Natural killer cell treated with Interleukin-12 subunit alpha and Interleukin-12 subunit beta and Interleukin-15 and Interleukin-18, amount 100 ng/mL, for 72 hours (primary cell): Measurements from ENCODE around the gene CCL1. TPM values are rescaled to one million over a fixed set of nuclear protein-coding genes. Genes with fewer than 3 reads are reported as not detected.

Experiments used
- ATAC-seq, 2 donors: fragments of 150-1000 bp; cut with Tn5 transposase in 1 of 2; sonication (Bioruptor Pico), chemical (Tn5 transposase) in 1 of 2; 2 replicates each; pipeline ENCODE4 v1.10.0; 2021
- DNase-seq: peaks from one replicate; pipeline ENCODE4 v3.0.0; 2022; ENCODE audit warnings: low spot score
- H3K27ac Mint-ChIP-seq, 2 donors: 1 replicate in 1 of 2; 2 replicates in 1 of 2; pipeline ENCODE4 v1.8.0; 2022; ENCODE audit warnings: mixed read lengths in 2 of 2, mild to moderate bottlenecking in 1 of 2, moderate library complexity in 1 of 2
- H3K27me3 Mint-ChIP-seq, 2 donors: 1 replicate in 1 of 2; 2 replicates in 1 of 2; pipeline ENCODE4 v1.8.0; 2022; ENCODE audit warnings: mixed read lengths in 2 of 2
- H3K36me3 Mint-ChIP-seq: one replicate; pipeline ENCODE4 v1.8.0; 2022; ENCODE audit warnings: mixed read lengths
- H3K4me1 Mint-ChIP-seq, 2 donors: 1 replicate in 1 of 2; 2 replicates in 1 of 2; pipeline ENCODE4 v1.8.0; 2022; ENCODE audit warnings: low read depth in 2 of 2, mixed read lengths in 2 of 2, mild to moderate bottlenecking in 1 of 2
- H3K4me3 Mint-ChIP-seq: one replicate; pipeline ENCODE4 v1.8.0; 2022; ENCODE audit warnings: mixed read lengths
- H3K9me3 Mint-ChIP-seq: 2 replicates; pipeline ENCODE4 v1.8.0; 2022; ENCODE audit warnings: mixed read lengths
- total RNA-seq, 2 donors: library from RNA; stranded (reverse); gene quantifications; one replicate each; pipeline ENCODE4 v1.2.3, GENCODE V29; 2022

CCL1 gene
- total RNA-seq, 2 donors from 2014 or later, result 3.5 to 4.8 TPM

DNA sequence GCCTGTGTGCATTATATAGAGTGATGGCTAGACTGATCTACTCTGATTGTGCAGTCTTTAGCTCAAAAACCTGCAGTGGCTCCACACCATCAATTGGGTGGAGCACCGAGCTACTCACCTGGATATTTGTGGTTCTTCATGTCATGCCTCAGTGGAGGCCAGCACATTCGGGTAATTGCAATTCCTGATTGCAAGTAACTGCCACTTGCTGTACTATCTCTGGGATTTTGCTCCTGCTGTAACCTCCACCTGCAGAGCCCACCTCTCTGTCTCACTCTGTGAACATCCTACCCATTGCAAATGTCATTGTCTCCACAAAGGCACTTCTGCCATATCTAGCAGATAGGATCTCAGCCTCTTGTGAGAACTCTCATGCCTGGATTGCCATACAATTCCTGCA, 1.7 kb upstream of the CCL1 start:
- H3K4me1 Mint-ChIP-seq, result peaks cover 10 to 16% of the 10 kb centered on the region in 2 donors
- peaks cover 8 to 21% of the 10 kb centered on the region in 2 donors for H3K27me3 Mint-ChIP-seq
- DNase-seq (no peak), ATAC-seq (no peak)
- H3K36me3 Mint-ChIP-seq, result no peaks in the 10 kb centered on the region
- H3K9me3 Mint-ChIP-seq, result no peaks in the 10 kb centered on the region
- no peak overlapping the region for H3K27ac Mint-ChIP-seq
- no peak overlapping the region for H3K4me3 Mint-ChIP-seq

DNA sequence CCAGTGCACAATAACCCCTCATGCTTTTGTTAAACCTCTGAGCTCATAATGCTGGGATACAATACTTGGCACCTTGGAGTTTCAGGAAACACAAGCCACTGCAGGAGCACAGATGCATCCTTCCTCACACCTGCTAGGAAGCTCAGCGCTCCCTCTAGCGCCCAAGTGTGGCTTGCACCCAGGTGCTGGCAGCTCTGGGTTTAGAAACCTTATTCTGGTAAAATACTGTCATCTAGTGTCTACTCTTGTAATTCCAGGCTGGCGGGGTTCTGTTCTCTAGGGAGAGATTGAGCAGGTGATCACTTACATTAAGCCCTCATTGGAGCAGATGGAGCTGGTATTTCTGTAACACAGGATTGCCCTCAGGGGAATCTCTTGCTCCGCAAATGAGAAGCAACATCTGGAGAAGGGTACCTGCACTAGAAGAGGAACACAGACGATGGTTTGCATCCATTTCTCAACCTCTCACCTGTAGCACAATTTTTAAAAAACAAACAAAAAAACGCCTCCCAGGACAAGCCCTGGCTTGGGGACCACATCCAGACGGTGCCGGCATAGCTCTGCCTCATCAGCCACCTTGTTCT, 1.5 kb downstream of the CCL1 start:
- H3K4me1 Mint-ChIP-seq, result peaks cover 10 to 16% of the 10 kb centered on the region in 2 donors
- peak; percentile 74 for DNase-seq
- no peak overlapping the region for H3K27ac Mint-ChIP-seq
- peak; percentile 81 to 86 for ATAC-seq
- H3K4me3 Mint-ChIP-seq, result no peak overlapping the region
- H3K9me3 Mint-ChIP-seq, result no peaks in the 10 kb centered on the region
- no peaks in the 10 kb centered on the region for H3K36me3 Mint-ChIP-seq
- peaks cover 8 to 21% of the 10 kb centered on the region in 2 donors for H3K27me3 Mint-ChIP-seq

DNA sequence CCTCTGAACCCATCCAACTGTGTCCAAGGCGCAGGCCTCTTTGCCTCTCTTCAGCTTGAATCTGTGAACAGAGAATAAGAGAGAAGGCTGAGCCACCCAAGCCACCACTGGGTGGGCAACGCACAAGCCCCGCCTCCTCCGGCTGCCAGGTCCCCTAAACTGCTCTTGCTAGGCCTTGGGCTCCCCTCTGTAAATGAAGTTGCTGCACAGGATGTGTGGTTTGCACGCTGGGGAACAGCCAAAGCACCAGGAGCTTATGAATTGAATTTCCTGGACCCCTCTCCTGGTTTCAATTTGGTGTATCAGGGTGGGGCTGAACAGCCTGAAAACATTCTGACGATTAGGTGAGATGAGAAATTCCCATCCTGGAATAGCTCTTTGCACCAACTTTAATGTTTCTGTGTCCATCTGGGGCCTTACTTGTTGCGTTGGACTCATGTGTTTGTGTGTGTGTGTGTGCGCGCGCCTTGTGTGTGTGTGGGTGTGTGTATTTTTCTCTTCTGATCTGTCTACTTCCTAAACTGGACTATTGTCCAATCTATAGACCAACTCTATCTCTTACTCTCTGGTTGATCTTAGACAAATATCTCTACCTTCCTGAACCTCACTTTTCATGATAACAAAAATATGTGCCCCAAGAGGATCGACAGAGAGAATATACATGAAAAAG, 2.3 kb downstream of the CCL1 start:
- Mint-ChIP-seq H3K4me1 (peaks cover 10 to 15% of the 10 kb centered on the region in 2 donors), H3K4me3 (no peak overlapping the region), H3K9me3 (no peaks in the 10 kb centered on the region), H3K27ac (no peak overlapping the region), H3K36me3 (no peaks in the 10 kb centered on the region), H3K27me3 (peaks cover 8 to 21% of the 10 kb centered on the region in 2 donors)
- no peak for ATAC-seq
- DNase-seq, result no peak

DNA sequence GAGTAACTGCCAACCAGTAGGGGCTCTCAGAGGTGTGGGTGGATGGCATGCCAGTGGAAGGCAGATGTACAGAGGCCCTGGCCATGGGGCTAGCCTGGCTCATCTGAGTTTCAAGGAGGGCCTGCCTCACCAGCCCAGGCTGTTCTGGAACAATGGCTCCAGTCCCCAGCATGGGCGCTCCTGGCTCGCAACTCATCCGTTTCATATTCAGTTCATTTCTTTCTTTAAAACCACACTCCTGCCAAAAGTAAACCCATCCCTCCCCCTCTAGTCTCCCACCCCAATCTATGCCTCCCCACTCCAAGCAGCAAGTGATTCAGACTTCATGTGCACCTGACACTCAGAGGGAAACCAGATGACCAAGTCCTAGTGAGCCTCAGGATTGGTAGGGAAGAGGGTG, 4.4 kb downstream of the CCL1 start:
- Mint-ChIP-seq H3K9me3 (no peaks in the 10 kb centered on the region), H3K4me3 (no peak overlapping the region), H3K27ac (no peak overlapping the region), H3K36me3 (no peaks in the 10 kb centered on the region), H3K4me1 (peaks cover 5 to 7% of the 10 kb centered on the region in 2 donors), H3K27me3 (peaks cover 11 to 17% of the 10 kb centered on the region in 2 donors)
- DNase-seq (no peak), ATAC-seq (no peak)

DNA sequence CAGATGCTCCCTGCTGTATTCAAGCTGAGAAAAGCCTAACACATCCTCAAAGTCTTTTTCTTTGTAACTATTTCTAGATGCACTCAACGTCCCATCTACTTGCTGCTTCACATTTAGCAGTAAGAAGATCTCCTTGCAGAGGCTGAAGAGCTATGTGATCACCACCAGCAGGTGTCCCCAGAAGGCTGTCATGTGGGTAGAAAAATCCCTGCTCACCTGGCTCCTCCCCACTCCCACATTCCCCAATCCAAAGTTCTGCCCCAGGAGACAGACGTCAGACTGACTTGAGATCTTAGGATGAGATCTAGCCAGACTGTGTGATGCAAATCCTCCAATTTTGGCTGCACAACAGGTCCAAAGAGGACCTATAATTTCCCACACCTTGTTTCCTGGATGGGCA, 5.6 kb downstream of the CCL1 start:
- Mint-ChIP-seq H3K9me3 (no peaks in the 10 kb centered on the region), H3K4me1 (peaks cover 0 to 1% of the 10 kb centered on the region in 2 donors), H3K27me3 (peaks cover 9 to 13% of the 10 kb centered on the region in 2 donors), H3K27ac (no peak overlapping the region), H3K36me3 (no peaks in the 10 kb centered on the region), H3K4me3 (no peak overlapping the region)
- ATAC-seq (no peak), DNase-seq (no peak)

DNA sequence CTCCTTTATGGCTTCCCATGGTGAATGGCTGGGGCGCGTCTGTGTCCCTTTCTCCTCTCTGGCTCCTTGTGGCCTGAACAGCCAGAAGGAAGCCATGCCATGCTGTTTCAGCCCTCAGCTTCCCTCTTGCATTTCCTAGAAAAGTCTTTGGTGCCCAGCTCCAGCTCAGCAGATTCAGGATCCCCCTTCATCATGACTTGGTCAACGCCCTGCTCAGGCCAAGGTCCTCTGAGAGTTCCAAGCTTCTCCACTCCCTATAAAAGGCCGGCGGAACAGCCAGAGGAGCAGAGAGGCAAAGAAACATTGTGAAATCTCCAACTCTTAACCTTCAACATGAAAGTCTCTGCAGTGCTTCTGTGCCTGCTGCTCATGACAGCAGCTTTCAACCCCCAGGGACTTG, 6.8 kb downstream of the CCL1 start, which contains the start of gene CCL13:
Gene CCL13 (plus strand): TSS at position 287 of the 400 bp plus-strand sequence. CDS start 47 bp downstream, at position 334.
- no peaks in the 10 kb centered on the region for H3K9me3 Mint-ChIP-seq
- H3K4me1 Mint-ChIP-seq, result no peaks in the 10 kb centered on the region
- DNase-seq (no peak), ATAC-seq (no peak)
- H3K27ac Mint-ChIP-seq, result no peak within 1 kb of the TSS
- H3K36me3 Mint-ChIP-seq, result no peaks in the 10 kb centered on the region
- no peak within 1 kb of the TSS for H3K4me3 Mint-ChIP-seq
- peaks cover 11 to 20% of the 10 kb centered on the region in 2 donors for H3K27me3 Mint-ChIP-seq

DNA sequence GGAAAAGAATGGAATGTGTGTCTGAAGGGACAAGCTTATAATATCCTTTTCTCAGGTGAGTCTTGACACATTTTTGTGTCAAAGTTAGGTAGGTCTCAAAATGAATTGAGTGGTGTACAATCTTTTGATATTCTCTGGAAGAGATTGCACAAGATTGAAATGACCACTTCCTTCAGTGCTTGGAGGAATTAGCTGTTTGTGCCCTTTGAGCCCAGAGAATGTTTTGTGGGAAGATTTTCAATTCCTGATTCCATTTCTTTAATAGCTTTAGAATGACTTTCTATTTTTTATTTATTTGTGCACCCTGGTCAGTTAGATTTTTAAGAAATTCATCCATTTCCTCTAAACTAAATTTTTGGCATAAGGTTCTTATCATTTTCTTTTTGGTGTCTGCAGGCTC, 8.4 kb downstream of the CCL1 start:
- Mint-ChIP-seq H3K36me3 (no peaks in the 10 kb centered on the region), H3K27me3 (peaks cover 12 to 20% of the 10 kb centered on the region in 2 donors), H3K27ac (no peak overlapping the region), H3K9me3 (no peaks in the 10 kb centered on the region), H3K4me1 (no peaks in the 10 kb centered on the region), H3K4me3 (no peak overlapping the region)
- ATAC-seq (no peak), DNase-seq (no peak)

DNA sequence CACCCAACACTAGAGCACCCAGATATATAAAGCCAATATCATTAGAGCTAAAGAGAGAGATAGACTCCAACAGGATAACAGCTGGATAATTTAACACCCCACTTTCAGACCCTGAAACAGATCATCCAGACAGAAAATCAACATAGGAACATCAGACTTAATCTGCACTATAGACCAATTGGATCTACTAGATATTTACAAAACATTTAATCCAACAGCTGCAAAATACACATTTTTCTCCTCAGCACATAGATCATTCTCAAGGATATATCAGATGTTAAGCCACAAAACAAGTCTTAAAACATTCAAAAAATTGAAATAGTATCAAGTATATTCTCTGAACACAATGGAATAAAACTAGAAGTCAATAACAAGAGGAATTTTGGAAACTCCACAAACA, 10.8 kb downstream of the CCL1 start:
- Mint-ChIP-seq H3K4me1 (no peaks in the 10 kb centered on the region), H3K36me3 (no peaks in the 10 kb centered on the region), H3K27ac (no peak overlapping the region), H3K27me3 (peaks cover 24 to 25% of the 10 kb centered on the region in 2 donors), H3K4me3 (no peak overlapping the region), H3K9me3 (no peaks in the 10 kb centered on the region)
- DNase-seq, result no peak
- ATAC-seq, result no peak

DNA sequence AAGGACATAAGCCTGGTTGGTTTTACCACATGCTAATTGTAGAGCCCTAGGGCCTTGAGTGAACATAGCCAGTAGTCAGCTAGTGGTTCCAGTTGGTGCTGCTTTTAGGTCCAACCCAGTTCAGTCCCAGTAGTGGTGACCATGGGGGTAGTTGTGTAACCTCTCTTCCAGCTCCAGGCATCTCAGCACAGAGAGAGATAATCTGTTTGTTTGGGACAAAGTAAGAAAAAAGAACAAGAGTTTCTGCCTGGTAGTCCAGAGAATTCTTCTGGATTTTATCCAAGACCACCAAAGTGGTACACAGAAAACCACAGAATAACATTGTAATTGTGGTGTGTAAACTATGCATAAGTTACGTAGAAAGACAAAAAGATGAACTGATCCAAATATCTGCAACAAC, 11.9 kb downstream of the CCL1 start:
- Mint-ChIP-seq H3K27ac (no peak overlapping the region), H3K36me3 (no peaks in the 10 kb centered on the region), H3K4me1 (no peaks in the 10 kb centered on the region), H3K9me3 (no peaks in the 10 kb centered on the region), H3K4me3 (no peak overlapping the region), H3K27me3 (peaks cover 25 to 27% of the 10 kb centered on the region in 2 donors)
- ATAC-seq, result no peak
- no peak for DNase-seq

DNA sequence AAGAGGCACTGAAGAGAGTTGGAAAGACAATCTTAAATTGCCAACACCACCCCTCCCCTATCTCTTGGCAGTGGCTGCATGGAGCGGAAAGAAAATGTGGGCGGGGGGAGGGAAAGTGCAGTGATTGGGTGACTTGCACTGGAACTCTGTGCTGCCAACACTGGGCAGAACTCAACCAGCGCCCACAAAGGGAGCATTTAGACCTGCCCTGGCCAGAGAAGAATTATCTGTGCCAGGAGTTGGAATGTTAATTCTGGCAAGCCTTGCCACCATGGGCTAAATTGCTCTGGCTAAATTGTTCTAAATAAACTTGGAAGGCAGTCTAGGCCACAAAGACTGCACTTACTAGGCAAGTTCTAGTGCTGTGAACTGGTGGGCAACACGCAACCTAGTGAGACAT, 13.3 kb downstream of the CCL1 start:
- Mint-ChIP-seq H3K4me3 (no peak overlapping the region), H3K27me3 (peaks cover 29 to 32% of the 10 kb centered on the region in 2 donors), H3K9me3 (no peaks in the 10 kb centered on the region), H3K27ac (no peak overlapping the region), H3K4me1 (no peaks in the 10 kb centered on the region), H3K36me3 (no peaks in the 10 kb centered on the region)
- no peak for ATAC-seq
- DNase-seq, result no peak

DNA sequence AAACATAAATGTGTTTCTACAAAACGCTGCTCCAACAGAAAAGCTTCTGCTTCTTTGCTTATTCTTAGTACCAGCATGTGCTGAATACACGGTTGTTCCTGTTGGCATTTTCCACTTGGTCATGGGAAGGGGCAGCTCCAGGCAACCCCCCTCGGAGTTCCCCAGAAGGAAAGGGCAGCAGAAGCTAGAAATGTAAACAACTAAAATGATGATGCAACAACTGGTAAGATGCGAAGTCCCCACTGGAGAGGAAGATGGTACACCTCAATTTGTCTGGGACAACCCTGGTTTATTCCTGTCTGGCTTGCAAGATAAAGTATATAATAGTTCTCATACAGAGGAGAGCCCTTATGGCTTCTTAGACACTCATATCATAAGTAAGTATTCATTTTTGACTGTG, 16.0 kb downstream of the CCL1 start:
- no peak overlapping the region for H3K4me3 Mint-ChIP-seq
- H3K9me3 Mint-ChIP-seq, result no peaks in the 10 kb centered on the region
- ATAC-seq, result no peak
- H3K36me3 Mint-ChIP-seq, result no peaks in the 10 kb centered on the region
- H3K4me1 Mint-ChIP-seq, result no peaks in the 10 kb centered on the region
- H3K27ac Mint-ChIP-seq, result no peak overlapping the region
- H3K27me3 Mint-ChIP-seq, result peaks cover 39 to 40% of the 10 kb centered on the region in 2 donors
- DNase-seq, result no peak

DNA sequence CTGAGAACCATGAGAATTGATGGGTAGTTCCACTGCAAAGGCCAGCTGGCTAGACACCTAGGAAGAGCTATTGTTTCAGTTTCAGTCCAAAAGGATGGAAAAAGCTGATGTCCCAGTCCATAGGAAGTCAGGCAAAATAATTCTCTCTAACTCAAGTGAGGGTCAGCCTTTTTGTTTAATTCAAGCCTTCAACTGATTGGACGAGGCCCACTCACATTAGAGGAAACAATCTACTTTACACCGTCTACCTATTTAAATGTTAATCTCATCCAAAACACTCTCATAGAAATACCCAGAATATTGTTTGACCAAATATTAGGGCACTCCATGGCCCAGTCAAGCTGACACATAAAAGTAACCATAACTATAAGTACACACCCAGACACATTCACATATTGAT, 21.1 kb downstream of the CCL1 start:
- H3K36me3 Mint-ChIP-seq, result no peaks in the 10 kb centered on the region
- H3K27me3 Mint-ChIP-seq, result peaks cover 39 to 65% of the 10 kb centered on the region in 2 donors
- H3K27ac Mint-ChIP-seq, result no peak overlapping the region
- H3K4me1 Mint-ChIP-seq, result no peaks in the 10 kb centered on the region
- no peaks in the 10 kb centered on the region for H3K9me3 Mint-ChIP-seq
- no peak for ATAC-seq
- H3K4me3 Mint-ChIP-seq, result no peak overlapping the region
- DNase-seq, result no peak

DNA sequence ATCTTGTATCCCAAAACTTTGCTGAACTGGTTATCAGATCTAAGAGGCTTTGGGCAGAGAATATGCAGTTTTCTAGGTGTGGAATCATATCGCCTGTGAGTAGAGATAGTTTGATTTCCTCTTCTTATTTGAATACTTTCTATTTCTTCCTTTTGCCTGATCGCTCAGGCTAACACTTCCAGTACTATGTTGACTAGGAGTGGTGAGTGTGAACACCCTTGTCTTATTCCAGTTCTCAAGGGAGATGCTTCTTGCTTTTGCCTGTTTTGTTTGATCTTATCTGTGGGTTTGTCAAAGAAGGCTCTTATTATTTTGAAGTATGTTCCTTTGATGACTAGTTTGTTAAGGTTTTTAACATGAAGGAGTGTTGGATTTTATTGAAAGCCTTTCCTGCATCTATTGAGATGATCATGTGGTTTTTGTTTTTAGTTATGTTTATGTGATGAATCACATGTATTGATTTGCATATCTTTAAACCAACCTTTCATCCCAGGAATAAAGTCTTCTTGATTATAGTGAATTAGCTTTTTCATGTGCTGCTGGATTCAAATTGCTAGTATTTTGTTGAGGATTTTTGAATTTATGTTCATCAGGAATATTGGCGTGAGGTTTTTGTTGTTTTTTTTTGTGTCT, 23.8 kb downstream of the CCL1 start:
- DNase-seq, result no peak
- Mint-ChIP-seq H3K27ac (no peak overlapping the region), H3K4me3 (no peak overlapping the region), H3K36me3 (no peaks in the 10 kb centered on the region), H3K9me3 (peaks cover 3% of the 10 kb centered on the region), H3K4me1 (no peaks in the 10 kb centered on the region), H3K27me3 (peaks cover 38 to 76% of the 10 kb centered on the region in 2 donors)
- ATAC-seq, result no peak

DNA sequence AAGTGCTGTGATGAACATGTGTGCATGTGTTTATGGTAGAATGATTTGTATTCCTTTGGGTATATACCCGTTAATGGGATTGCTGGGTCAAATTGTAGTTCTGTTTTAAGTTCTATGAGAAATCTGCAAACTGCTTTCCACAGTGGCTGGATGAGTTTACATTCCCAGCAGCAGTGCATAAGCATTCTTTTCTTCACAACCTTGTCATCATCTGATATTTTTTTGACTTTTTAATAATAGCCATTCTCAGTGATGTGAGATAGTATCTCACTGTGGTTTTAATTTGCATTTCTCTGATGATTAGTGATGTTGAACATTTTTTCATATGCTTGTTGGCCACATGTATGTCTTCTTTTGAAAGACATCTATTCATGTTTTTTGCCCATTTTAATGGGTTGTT, 25.3 kb downstream of the CCL1 start:
- H3K27ac Mint-ChIP-seq, result no peak overlapping the region
- DNase-seq (no peak), ATAC-seq (no peak)
- peaks cover 30 to 75% of the 10 kb centered on the region in 2 donors for H3K27me3 Mint-ChIP-seq
- no peaks in the 10 kb centered on the region for H3K36me3 Mint-ChIP-seq
- H3K9me3 Mint-ChIP-seq, result peaks cover 3% of the 10 kb centered on the region
- H3K4me1 Mint-ChIP-seq, result no peaks in the 10 kb centered on the region
- no peak overlapping the region for H3K4me3 Mint-ChIP-seq
